HG03139 (cell line): ENCODE data around the gene ZIC4.

Experiments
- ATAC-seq: cut with Tn5 transposase; IDR thresholded peaks from one replicate; pipeline ENCODE4 v1.9.1; 2021; ENCODE audit not compliant: unreplicated experiment

The ZIC4 gene

GRCh38 chr3:147406028-147406931 is at the start of gene ZIC4:
ZIC4 (minus strand) TSS chr3:147406543; CDS start chr3:147402797, 3,746 bp downstream.
- no peak for ATAC-seq

- no peak for ATAC-seq
Measured at GRCh38 chr3:147449669-147450068, 43.3 kb upstream of the ZIC4 start.

GRCh38 chr3:147447224-147447623 is 40.9 kb upstream of the ZIC4 start:
- no peak for ATAC-seq

GRCh38 chr3:147431751-147432150 is 25.4 kb upstream of the ZIC4 start:
- no peak for ATAC-seq

- ATAC-seq = no peak
Measured at GRCh38 chr3:147428754-147429153, 22.4 kb upstream of the ZIC4 start.

GRCh38 chr3:147428326-147428725 is 22.0 kb upstream of the ZIC4 start:
- no peak for ATAC-seq

GRCh38 chr3:147427746-147428145 is 21.4 kb upstream of the ZIC4 start:
- no peak for ATAC-seq

- ATAC-seq = no peak
Measured at GRCh38 chr3:147426931-147427330, 20.6 kb upstream of the ZIC4 start.

- ATAC-seq = no peak
Measured at GRCh38 chr3:147425388-147425850, 19.1 kb upstream of the ZIC4 start.

GRCh38 chr3:147424581-147425387 is 18.4 kb upstream of the ZIC4 start:
- ATAC-seq = no peak

- ATAC-seq = no peak
Measured at GRCh38 chr3:147423798-147424580, 17.6 kb upstream of the ZIC4 start.

GRCh38 chr3:147423537-147423797 is 17.1 kb upstream of the ZIC4 start:
- ATAC-seq = no peak

- no peak for ATAC-seq
Measured at GRCh38 chr3:147422601-147423536, 16.5 kb upstream of the ZIC4 start.

- no peak for ATAC-seq
Measured at GRCh38 chr3:147422196-147422595, 15.9 kb upstream of the ZIC4 start.

- no peak for ATAC-seq
Measured at GRCh38 chr3:147421184-147421912, 15.0 kb upstream of the ZIC4 start.

- ATAC-seq = no peak
Measured at GRCh38 chr3:147420353-147421183, 14.2 kb upstream of the ZIC4 start.

GRCh38 chr3:147419781-147420224 is 13.5 kb upstream of the ZIC4 start:
- ATAC-seq = no peak

GRCh38 chr3:147418808-147419701 is 12.7 kb upstream of the ZIC4 start:
- no peak for ATAC-seq
